K562 (cell line): ENCODE measurements around the gene ITGA7. TPM values are rescaled to one million over a fixed set of nuclear protein-coding genes. Genes with fewer than 3 reads are reported as not detected.

Source experiments
- ARID2 ChIP-seq: fragments of 450-650 bp; IDR thresholded peaks from 2 replicates; pipeline ENCODE4 v1.6.1; 2017; ENCODE audit warnings: antibody characterized with exemption, mild to moderate bottlenecking
- ATF7 ChIP-seq: fragments of 450-650 bp; IDR thresholded peaks from 2 replicates; pipeline ENCODE4 v1.7.1; 2014; ENCODE audit warnings: mild to moderate bottlenecking, moderate library complexity
- CBX3 ChIP-seq, 2 experiments: IDR thresholded peaks; 1 replicate in 1 of 2; 2 replicates in 1 of 2; pipeline ENCODE4 v1.6.1; 2012; ENCODE audit warnings: inconsistent platforms in 2 of 2, low read length in 2 of 2, borderline replicate concordance in 1 of 2, control low read depth in 1 of 2
- CREB1 ChIP-seq, 2 experiments: sonication (generic) in 1 of 2; formaldehyde crosslinking in 1 of 2; IDR thresholded peaks; 2 replicates each; pipeline versions ENCODE4 v1.6.1 to v1.8.0; 2012 to 2022; ENCODE audit warnings: inconsistent platforms in 1 of 2, mild to moderate bottlenecking in 1 of 2, missing genetic modification reagents in 1 of 2, moderate library complexity in 1 of 2
- CTBP1 ChIP-seq: fragments of 450-650 bp; IDR thresholded peaks from 2 replicates; pipeline ENCODE4 v1.6.1; 2016; ENCODE audit warnings: borderline replicate concordance
- ESRRA ChIP-seq: fragments of 450-650 bp; IDR thresholded peaks from 2 replicates; pipeline ENCODE4 v1.6.1; 2014; ENCODE audit warnings: low read depth, mild to moderate bottlenecking, moderate library complexity, borderline replicate concordance
- MAFK ChIP-seq: IDR thresholded peaks from 2 replicates; pipeline ENCODE4 v1.6.1; 2011; ENCODE audit warnings: low read length, improper control_type of control experiment
- MTA1 ChIP-seq: fragments of 450-650 bp; IDR thresholded peaks from 2 replicates; pipeline ENCODE4 v1.6.1; 2017; ENCODE audit warnings: borderline replicate concordance
- MYC ChIP-seq, 2 experiments: fragments of 250-450 bp in 1 of 2; sonication (Bioruptor Pico) in 1 of 2; IDR thresholded peaks; 2 replicates each; pipeline versions ENCODE4 v1.5.1 to v1.6.1; 2012 to 2021; ENCODE audit warnings: low read depth in 2 of 2, borderline replicate concordance in 1 of 2, improper control_type of control experiment in 1 of 2, low read length in 1 of 2, mild to moderate bottlenecking in 1 of 2, moderate library complexity in 1 of 2
- SMC3 ChIP-seq: conservative IDR thresholded peaks from 2 replicates; pipeline ENCODE4 v1.6.1; 2011; ENCODE audit warnings: low read depth, low read length, improper control_type of control experiment; ENCODE audit not compliant: insufficient read depth
- SPI1 ChIP-seq: IDR thresholded peaks from 2 replicates; pipeline ENCODE4 v1.6.1; 2011; ENCODE audit warnings: low read depth, low read length, control low read depth, borderline replicate concordance
- STAG1 ChIP-seq: sonication (generic); formaldehyde crosslinking; IDR thresholded peaks from 2 replicates; pipeline ENCODE4 v1.5.0; 2020; ENCODE audit warnings: missing genetic modification reagents, borderline replicate concordance
- TFAM ChIP-seq: fragments of 250-450 bp; sonication (Bioruptor Pico); conservative IDR thresholded peaks from 2 replicates; pipeline ENCODE4 v1.5.0; 2021; ENCODE audit warnings: mild to moderate bottlenecking, moderate library complexity
- YY1 ChIP-seq, 3 experiments: IDR thresholded peaks; 2 replicates each; pipeline ENCODE4 v1.6.1; 2011; ENCODE audit warnings: low read length in 2 of 3, mild to moderate bottlenecking in 2 of 3, moderate library complexity in 2 of 3, borderline replicate concordance in 1 of 3, control low read depth in 1 of 3, low read depth in 1 of 3; ENCODE audit not compliant: insufficient read depth in 3 of 3, insufficient replicate concordance in 2 of 3, control insufficient read depth in 1 of 3, insufficient read length in 1 of 3; ENCODE audit errors: extremely low read depth in 1 of 3
- polyA plus RNA-seq, 8 experiments: library from polyadenylated mRNA; depleted of rRNA in 4 of 8; stranded (reverse) in 5 of 8; unstranded in 3 of 8; fragments of >200 nt; fragmentation: Nextera tagmentation in 2 of 8; fragmentation: Illumina TruSeq in 1 of 8; extraction: Ambion mirVana in 2 of 8; extraction: Trizol in 1 of 8; gene quantifications; 2 replicates each; pipeline versions ENCODE4 v1.2.1 to v1.2.3, GENCODE V29; 2011 to 2014; ENCODE audit warnings: inconsistent platforms in 1 of 8, missing spikeins in 1 of 8
- total RNA-seq, 7 experiments: library from RNA; depleted of rRNA in 6 of 7; stranded (reverse); fragments of >200 nt in 6 of 7; fragmentation: Illumina TruSeq in 2 of 7; extraction: Trizol in 2 of 7; gene quantifications; 2 replicates each; pipeline versions ENCODE4 v1.2.1 to v1.2.3, GENCODE V29; 2011 to 2021; ENCODE audit warnings: low replicate concordance in 1 of 7
- TF ChIP-seq, protein P1 (sequence below): fragments of 450-650 bp; formaldehyde crosslinking; IDR thresholded peaks from 2 replicates; pipeline ENCODE4 v1.4.0; 2020; ENCODE audit warnings: mild to moderate bottlenecking, moderate library complexity
- TF ChIP-seq, protein P2 (sequence below): sonication (generic); formaldehyde crosslinking; IDR thresholded peaks from 2 replicates; pipeline ENCODE4 v1.8.0; 2022; ENCODE audit warnings: missing genetic modification reagents, mild to moderate bottlenecking, moderate library complexity, borderline replicate concordance
- TF ChIP-seq, protein P3 (sequence below): conservative IDR thresholded peaks from 2 replicates; pipeline ENCODE4 v1.6.1; 2011; ENCODE audit warnings: low read depth, mild to moderate bottlenecking, low read length; ENCODE audit not compliant: control insufficient read depth
- TF ChIP-seq, protein P4 (sequence below): fragments of 450-650 bp; IDR thresholded peaks from 2 replicates; pipeline ENCODE4 v1.6.1; 2017; ENCODE audit warnings: mild to moderate bottlenecking, moderate library complexity

The ITGA7 gene
- total and polyA plus RNA-seq, 9 of the 15 experiments (the other 6 are each of a cell fraction or from before 2014, with no cell fraction given): 0.11 to 2.3 (median 0.56) TPM; not detected in 1

DNA sequence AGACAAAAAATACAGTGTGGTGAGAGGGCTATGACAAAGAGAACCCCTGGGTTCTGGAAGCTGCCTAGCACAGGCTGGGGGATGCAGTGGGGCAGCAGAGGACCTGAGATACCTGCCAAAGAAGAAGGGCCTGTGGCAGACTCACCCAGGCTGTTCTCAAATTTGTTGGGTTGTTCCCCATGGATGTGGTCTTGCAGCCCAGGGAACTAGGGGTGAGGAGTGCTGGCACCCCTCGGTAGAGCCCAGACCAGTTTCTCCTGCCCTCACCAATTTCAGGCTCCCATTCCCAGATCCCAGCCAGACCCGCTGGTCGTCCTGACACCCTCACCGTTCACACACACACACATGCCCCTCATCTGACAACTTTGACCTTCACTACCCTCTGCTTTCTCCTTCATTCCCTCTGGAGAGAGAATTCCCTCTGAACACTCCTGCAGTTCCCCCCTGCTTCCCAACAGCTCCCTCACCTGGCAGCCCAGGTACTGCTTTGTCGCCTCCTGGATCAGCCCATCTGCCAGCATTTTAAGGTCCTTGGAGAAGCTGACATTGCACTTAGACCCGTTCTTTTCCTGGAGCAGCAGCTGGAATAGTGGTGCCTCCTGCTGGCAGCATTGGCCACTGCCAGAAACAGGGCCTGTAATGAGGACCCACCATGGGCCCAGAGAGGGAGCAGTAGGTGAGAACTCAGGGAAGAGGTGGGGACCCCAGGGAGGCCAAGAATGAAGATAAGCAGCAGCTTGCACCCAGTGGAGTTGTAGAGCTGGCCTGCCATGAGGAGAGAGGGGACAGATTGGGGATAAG is 29.3 kb upstream of the ITGA7 start (continued):
- TF ChIP-seq ARID2 (0 out of 2 replicates have a peak, but pooled peaks have one; percentile 62), ESRRA (peak; percentile 76; the same call in 1 of the 2 replicates), MYC (IDR thresholded peaks at IDR 0.05; ENCODE audit: low read depth, low read length) (peak; percentile 21; the same call in 1 of the 2 replicates), MYC (CRISPR knock-in tag; IDR thresholded peaks at IDR 0.05; ENCODE audit: borderline replicate concordance, low read depth) (no peak), CREB1 (IDR thresholded peaks at IDR 0.05) (peak; percentile 10; the same call in 1 of the 2 replicates), CREB1 (CRISPR knock-in tag; IDR thresholded peaks at IDR 0.05) (no peak), YY1 (IDR thresholded peaks at IDR 0.05; ENCODE audit: borderline replicate concordance in 1 of 3, control insufficient read depth in 1 of 3, extremely low read depth in 1 of 3, insufficient read depth in 3 of 3, insufficient read length in 1 of 3, insufficient replicate concordance in 2 of 3, low read depth in 1 of 3, low read length in 2 of 3) (peak in 2 of 3 experiments; percentile 46 to 53), TFAM (CRISPR knock-in tag) (no peak), CBX3 (IDR thresholded peaks at IDR 0.05; ENCODE audit: borderline replicate concordance in 1 of 2, low read length in 2 of 2) (peak in 1 of 2 experiments; percentile 40; a peak in 1 of 3 replicates), SMC3 (peak; percentile 77), CTBP1 (peak; percentile 77), STAG1 (peak; percentile 35; the same call in 1 of the 2 replicates), ATF7 (peak; percentile 45; the same call in 1 of the 2 replicates), MTA1 (0 out of 2 replicates have a peak, but pooled peaks have one; percentile 35), SPI1 (peak; percentile 8; the same call in 1 of the 2 replicates), MAFK (peak; percentile 70)
- TF ChIP-seq, protein P1, sequence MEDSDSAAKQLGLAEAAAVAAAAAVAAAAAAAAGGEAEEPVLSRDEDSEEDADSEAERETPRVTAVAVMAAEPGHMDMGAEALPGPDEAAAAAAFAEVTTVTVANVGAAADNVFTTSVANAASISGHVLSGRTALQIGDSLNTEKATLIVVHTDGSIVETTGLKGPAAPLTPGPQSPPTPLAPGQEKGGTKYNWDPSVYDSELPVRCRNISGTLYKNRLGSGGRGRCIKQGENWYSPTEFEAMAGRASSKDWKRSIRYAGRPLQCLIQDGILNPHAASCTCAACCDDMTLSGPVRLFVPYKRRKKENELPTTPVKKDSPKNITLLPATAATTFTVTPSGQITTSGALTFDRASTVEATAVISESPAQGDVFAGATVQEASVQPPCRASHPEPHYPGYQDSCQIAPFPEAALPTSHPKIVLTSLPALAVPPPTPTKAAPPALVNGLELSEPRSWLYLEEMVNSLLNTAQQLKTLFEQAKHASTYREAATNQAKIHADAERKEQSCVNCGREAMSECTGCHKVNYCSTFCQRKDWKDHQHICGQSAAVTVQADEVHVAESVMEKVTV: peak; percentile 88
- TF ChIP-seq, protein P2, sequence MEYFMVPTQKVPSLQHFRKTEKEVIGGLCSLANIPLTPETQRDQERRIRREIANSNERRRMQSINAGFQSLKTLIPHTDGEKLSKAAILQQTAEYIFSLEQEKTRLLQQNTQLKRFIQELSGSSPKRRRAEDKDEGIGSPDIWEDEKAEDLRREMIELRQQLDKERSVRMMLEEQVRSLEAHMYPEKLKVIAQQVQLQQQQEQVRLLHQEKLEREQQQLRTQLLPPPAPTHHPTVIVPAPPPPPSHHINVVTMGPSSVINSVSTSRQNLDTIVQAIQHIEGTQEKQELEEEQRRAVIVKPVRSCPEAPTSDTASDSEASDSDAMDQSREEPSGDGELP (CRISPR knock-in tag): peak; percentile 90
- TF ChIP-seq, protein P3, sequence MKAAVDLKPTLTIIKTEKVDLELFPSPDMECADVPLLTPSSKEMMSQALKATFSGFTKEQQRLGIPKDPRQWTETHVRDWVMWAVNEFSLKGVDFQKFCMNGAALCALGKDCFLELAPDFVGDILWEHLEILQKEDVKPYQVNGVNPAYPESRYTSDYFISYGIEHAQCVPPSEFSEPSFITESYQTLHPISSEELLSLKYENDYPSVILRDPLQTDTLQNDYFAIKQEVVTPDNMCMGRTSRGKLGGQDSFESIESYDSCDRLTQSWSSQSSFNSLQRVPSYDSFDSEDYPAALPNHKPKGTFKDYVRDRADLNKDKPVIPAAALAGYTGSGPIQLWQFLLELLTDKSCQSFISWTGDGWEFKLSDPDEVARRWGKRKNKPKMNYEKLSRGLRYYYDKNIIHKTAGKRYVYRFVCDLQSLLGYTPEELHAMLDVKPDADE: no peak
- TF ChIP-seq, protein P4, sequence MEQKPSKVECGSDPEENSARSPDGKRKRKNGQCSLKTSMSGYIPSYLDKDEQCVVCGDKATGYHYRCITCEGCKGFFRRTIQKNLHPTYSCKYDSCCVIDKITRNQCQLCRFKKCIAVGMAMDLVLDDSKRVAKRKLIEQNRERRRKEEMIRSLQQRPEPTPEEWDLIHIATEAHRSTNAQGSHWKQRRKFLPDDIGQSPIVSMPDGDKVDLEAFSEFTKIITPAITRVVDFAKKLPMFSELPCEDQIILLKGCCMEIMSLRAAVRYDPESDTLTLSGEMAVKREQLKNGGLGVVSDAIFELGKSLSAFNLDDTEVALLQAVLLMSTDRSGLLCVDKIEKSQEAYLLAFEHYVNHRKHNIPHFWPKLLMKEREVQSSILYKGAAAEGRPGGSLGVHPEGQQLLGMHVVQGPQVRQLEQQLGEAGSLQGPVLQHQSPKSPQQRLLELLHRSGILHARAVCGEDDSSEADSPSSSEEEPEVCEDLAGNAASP: no peak
